Measurements from ENCODE around the gene EIF5B.

EIF5B gene

GRCh38 chr2:99374747-99375146 is 37.6 kb downstream of the EIF5B start:
- DNase-seq = no peak

DNA sequence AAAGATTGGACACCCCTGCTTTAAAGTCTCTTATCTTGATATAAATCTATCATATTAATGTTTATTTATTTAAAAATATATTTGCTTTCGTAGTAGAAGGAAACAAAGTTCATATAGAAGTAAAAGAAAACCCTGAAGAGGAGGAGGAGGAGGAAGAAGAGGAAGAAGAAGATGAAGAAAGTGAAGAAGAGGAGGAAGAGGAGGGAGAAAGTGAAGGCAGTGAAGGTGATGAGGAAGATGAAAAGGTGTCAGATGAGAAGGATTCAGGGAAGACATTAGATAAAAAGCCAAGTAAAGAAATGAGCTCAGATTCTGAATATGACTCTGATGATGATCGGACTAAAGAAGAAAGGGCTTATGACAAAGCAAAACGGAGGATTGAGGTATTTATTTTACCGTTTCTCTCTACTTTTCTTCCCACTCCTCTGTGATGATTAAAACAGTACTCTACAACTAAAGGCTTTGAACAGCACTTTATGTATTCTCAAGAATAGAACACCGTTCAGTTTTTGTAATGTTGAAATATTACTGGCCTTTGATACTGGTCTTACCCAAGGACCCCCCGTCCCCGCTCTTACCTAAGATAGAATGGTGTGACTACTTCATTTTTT is 39.2 kb downstream of the EIF5B start:
- no peak for DNase-seq

DNA sequence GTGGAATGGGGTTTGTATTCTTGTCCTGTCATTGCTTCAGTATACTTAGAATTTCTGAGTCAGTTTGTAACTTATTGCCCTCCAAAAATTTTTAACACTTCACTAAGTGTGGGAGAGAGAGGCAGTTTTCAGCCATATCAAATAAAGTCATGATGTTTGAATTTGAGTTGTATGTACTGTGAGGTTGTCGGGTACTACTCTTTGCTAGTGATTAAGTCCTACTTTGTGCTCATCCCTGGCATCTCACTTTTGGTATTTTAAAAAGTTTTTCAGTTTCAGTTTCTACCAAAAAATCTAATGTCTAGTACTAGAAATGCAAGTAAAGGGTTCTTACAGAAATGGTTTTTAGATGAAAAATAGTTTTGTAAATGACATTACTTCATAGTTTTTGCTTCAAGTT is 40.7 kb downstream of the EIF5B start:
- no peak for DNase-seq

DNA sequence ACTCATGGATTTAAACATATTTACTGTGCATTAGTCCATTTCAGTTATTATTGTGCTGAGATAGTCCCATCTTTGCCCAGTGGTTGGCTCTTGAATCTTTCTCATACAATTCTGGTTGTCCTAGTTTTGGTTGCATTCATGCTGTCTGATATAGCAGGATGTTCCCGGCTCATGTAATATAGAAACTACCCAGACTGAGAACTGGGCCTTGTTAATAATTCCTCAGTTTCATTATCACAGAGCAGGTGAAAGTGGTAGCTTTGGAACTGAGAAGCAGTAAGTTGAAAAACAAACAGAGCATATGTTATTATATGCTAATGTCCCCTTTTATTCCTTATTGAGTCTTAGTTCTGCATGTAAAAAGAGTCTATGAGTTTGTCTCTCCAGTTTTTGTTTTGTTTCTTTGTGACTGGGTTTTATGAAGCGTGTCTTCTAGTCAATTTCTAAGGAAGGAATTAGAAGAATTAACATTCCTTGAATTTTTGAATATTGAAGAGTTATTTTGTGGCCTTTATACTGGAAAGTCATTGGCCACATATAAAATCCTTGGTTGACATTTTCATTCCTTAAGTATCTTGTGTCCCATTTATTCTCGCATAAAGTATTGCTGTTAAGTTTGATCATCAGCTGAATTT is 43.3 kb downstream of the EIF5B start:
- peak; percentile 13 for DNase-seq

GRCh38 chr2:99382143-99382542 is 45.0 kb downstream of the EIF5B start:
- no peak for DNase-seq

DNA sequence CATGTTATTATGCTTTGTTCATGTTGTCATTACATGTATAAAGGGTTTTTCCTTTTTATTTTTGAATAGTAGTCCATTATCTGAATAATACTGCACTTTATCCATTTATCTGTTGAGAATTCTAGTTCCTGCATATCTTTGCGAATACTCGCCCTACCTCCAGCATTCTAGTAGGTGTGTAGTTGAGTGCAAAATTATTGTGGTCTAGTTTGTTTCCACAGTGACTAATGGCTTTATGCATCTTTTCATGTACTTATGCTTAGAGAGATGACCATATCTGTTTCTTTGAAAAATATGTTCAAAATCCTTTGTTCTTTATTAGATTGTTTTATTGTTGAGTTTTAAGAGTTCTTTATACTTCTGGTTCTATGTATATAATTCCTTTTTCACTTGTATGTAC is 48.8 kb downstream of the EIF5B start:
- no peak for DNase-seq

GRCh38 chr2:99388892-99389291 is 51.7 kb downstream of the EIF5B start:
- DNase-seq = no peak

- DNase-seq = no peak
Observed at GRCh38 chr2:99389371-99389770, 52.2 kb downstream of the EIF5B start.

DNA sequence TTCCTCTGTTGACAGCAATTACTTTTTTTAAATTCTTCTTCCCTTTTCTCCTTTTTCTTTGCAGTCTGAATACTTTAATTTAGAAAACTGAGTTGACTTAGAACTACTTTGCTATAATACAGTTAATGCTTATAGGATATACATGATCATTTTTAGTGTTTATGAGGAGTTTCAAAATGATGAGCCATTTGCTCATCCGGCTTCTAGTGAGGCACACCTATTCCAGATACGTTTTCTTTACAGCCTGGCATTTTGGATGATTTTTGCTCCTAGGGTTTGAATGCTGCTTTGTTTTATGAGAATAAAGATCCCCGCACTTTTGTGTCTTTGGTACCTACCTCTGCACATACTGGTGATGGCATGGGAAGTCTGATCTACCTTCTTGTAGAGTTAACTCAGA is 52.8 kb downstream of the EIF5B start:
- no peak for DNase-seq

DNA sequence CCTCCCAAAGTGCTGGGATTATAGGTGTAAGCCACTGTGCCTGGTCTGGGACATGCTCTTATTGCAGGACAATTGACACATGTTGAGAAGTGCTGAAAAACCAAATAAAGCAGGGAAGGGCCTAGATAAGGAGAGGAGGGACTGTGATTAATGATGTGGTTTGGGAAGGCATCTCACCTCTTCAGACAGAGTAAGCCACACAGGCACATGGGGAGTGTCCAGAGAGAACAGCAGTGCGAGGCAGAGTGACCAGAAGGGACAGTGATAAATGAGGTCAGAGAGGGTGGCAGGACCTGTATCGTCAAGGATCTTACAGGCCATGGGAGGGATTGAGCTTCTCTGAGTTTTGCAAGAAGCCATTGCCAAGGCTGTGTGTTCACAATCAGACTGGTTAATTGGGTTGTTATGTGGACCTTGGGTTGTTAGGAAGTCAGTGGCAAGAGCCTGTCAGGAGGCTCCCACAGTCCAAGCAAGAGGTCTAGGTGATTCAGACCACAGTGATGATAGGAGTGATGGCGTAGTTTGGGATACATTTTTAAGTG is 58.5 kb downstream of the EIF5B start:
- DNase-seq = no peak

DNA sequence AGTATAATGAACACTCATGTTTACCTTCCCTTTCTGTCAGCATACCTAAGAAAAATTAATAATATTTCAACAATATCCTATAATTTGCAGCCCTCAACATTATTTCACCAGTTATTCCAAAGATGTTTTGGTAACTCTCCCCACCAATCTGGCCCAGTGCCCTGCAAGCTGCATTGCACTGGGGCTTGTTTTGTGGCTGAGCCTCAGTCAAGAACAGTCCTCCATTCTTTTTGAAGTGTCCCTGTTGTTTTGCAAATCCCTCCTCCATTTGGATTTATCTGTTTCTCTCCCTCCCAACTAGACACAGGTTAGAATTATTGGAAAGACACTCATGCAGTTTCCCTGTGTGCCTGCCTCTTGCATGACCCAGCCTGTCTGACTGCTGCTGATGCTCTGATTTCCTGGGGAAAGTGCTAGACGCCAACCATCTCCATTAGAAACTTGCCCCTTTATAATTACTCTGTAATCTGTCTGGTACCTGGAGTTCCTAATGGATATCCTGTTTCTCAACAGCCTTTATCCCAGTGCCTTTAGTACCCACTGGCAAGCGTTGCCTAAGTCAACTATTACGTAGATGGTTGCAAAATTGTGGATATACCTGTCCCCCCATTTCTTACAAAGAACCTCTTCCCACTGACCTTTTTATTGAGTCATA is 60.2 kb downstream of the EIF5B start:
- DNase-seq = no peak

- DNase-seq = no peak
Observed at GRCh38 chr2:99398303-99398702, 61.1 kb downstream of the EIF5B start.

DNA sequence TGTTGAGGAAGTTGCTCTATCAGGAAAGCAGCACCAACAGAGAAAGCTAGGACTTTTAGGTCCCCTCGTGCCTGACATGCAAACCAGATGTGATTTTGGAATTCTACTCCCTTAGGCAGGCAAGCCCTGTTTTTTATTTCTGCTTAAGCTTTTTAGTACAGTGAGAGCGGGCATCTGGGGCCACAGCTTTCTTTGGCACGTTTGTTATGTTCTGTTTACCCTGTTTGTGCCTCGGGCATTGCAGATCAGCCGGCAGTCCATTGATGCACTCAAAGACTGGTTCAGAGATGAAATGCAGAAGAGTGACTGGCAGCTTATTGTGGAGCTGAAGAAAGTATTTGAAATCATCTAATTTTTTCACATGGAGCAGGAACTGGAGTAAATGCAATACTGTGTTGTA is 61.9 kb downstream of the EIF5B start:
- no peak for DNase-seq

- no peak for DNase-seq
Observed at GRCh38 chr2:99399795-99400194, 62.6 kb downstream of the EIF5B start.

GRCh38 chr2:99401841-99402240 is 64.7 kb downstream of the EIF5B start:
- DNase-seq = no peak

DNA sequence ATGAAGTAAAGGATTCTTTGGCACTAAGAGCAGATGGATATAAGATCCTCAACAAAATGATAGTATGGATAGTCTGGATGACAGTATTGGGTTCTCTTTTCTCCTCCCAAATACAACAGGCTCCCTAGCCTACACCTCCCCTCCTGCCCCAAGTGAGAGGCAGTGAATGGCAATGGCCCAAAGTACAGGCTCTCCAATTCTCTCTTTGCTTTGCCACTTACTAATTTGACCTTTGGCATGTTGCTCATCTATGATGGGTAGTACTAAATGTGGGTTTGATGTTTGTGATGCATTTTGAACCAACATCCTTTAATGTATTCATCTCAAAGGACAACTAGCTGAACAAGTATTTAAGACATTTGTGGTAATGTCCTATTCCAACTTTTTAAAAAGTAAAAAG is 65.9 kb downstream of the EIF5B start:
- no peak for DNase-seq

DNA sequence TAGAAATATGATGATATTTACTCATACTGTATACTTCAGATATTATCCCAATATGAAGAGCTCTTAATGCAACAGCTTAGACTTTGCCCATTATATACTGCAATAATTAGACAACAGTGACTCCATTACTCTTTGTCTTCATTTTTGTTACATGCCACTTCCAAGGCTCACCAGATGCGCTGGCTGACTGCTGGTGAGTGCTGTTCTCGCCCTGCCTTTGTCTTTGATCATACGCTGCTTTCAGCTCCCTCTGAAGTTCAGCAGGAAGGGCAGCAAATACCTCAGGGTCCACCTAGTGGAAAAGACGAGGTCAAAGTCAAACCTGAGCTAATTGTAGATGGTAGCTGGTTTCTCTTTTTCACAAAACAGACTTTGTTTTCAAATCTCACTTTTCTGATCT is 66.3 kb downstream of the EIF5B start:
- DNase-seq = no peak

DNA sequence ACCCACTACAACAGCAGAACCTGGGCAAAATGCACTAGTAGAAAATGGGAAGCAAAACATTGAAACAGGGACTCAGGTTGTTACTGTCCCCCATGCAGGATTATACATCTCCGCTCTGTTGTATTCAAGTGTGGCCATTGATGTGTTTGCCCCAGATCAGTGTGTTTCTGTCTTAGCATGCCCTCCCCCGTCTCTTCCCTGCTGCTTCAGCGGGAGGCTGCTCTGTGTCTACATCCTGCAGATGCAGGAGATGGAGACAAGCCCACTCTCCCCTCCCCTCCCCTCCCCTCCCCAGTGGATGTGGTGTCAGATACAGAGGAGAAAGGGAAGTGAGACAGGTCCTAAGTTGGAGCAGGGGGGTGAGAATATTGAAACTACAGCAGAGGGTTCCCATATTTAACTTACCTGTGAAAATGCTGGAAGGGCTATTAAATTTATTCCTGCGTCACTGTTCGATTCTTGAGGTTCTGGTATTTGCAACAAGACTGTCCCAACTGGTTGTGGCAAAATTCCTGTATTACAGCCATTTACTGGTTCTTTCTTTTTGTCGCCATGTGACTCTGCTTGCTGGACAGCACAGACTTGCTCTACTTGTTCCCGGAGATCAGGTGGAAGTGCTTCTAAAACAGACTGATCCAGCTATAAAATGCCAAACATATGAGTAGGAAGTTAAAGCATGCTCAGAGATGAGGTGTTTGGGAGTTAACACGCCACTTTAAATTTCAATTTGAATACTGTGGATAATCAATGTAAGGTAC is 67.0 kb downstream of the EIF5B start:
- no peak for DNase-seq

DNA sequence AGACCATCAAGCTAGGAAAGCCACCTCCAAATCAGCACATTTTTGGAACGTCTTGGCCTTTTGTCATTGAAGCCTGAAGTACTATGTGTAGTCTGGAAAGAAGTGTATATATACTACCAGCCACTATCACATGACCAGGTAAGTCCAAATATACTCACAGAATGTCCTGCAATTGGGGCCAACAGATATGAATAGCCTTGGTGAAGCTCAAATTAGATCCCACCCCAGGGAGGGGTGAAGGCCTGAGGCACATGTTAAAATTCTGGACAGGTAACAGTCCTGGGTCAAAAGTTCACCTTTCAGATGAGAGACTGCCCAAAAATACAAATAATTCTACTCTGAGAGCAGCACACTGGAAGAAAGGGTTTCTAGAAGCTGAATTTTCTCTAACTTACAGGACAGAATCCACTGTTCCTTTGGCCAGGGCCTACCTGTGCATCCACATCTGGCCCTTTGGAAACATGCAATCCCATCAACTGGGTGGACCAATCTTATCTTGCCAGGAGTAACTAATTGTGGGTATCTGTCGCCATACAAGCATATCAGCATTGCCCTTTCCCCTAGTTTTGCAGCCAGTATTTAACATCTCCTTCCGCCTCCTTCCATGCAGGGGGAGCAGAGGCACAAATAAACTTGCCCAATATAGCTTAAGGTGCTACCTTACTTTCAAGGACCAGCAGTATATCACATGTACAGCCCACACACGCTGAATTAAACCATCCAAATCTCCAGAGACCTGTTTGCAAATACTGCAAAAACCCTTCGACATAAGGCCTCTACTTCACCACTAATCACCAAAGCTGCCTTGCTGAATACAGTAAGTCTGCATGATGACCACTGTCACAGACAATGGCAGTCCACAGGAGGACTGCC is 67.8 kb downstream of the EIF5B start:
- no peak for DNase-seq

GRCh38 chr2:99406137-99406536 is 68.9 kb downstream of the EIF5B start:
- DNase-seq = no peak

DNA sequence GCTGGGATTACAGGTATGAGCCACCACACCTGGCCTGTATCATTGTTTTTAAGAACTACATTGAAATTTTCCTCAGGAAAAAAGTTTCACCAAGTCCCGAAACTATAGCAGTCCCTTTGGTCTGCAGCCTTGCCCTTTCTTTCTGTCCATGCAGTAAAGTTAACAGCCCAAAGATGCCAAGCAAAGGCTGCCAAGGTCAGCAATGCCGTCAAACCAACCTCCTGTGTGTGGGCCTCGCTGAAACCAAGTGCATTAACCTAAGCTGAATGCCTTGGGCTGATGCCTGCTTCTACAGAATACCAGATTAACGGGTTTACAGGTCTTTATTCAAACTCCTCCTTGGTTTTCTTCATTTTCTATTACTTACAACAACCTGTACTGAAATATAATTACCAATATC is 73.1 kb downstream of the EIF5B start:
- no peak for DNase-seq

- peak; percentile 39 for DNase-seq
Observed at GRCh38 chr2:99414566-99414965, 77.4 kb downstream of the EIF5B start.

DNA sequence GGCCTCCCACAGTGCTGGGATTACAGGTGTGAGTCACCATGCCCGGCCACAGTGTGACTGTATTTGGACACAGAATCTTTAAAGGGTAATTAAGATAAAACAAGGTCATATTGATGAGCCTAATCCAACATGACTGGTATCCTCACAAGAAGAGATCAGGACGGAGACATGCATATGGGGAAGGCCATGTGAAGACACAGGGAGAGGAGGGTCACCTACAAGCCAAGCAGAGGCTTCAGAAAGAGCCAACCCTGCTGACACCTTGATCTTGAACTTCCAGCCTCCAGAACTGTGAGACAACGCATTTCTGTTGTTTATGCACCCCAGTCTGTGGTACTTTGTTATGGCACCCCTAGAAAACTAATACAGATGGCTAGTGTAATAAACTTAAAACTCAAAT is 80.2 kb downstream of the EIF5B start:
- DNase-seq = no peak

Data from suppressor macrophage treated with lipopolysaccharide for 4 hours (primary cell).